ENCODE measurements around the gene CCDC71.

Gene CCDC71

GRCh38 chr3:49166752-49167556, 823 bp upstream of the CCDC71 start:
- DNase-seq, result no peak

GRCh38 chr3:49164983-49165720, 979 bp downstream of the CCDC71 start:
- DNase-seq, result no peak

- no peak for DNase-seq
Measured at GRCh38 chr3:49163609-49164008, 2.5 kb downstream of the CCDC71 start.

- no peak for DNase-seq
Measured at GRCh38 chr3:49162751-49163419, 3.2 kb downstream of the CCDC71 start.

GRCh38 chr3:49161808-49162530, 4.2 kb downstream of the CCDC71 start:
- DNase-seq, result no peak

GRCh38 chr3:49161197-49161596, 4.9 kb downstream of the CCDC71 start:
- DNase-seq, result no peak

GRCh38 chr3:49158792-49159191, 7.3 kb downstream of the CCDC71 start:
- no peak for DNase-seq

- no peak for DNase-seq
Measured at GRCh38 chr3:49158103-49158709, 7.9 kb downstream of the CCDC71 start.

- no peak for DNase-seq
Measured at GRCh38 chr3:49157289-49157688, 8.8 kb downstream of the CCDC71 start.

GRCh38 chr3:49153349-49153912, 12.7 kb downstream of the CCDC71 start:
- DNase-seq, result no peak

- DNase-seq, result no peak
Measured at GRCh38 chr3:49151610-49152009, 14.5 kb downstream of the CCDC71 start.

GRCh38 chr3:49148159-49148558, 18.0 kb downstream of the CCDC71 start:
- no peak for DNase-seq

GRCh38 chr3:49140080-49140479, 26.1 kb downstream of the CCDC71 start:
- DNase-seq, result no peak

- no peak for DNase-seq
Measured at GRCh38 chr3:49135499-49135898, 30.6 kb downstream of the CCDC71 start.

GRCh38 chr3:49134471-49135265, 31.5 kb downstream of the CCDC71 start:
- no peak for DNase-seq

GRCh38 chr3:49133226-49133951, 32.7 kb downstream of the CCDC71 start:
- DNase-seq, result peak; percentile 51

- peak; percentile 44 for DNase-seq
Measured at GRCh38 chr3:49132437-49133225, 33.5 kb downstream of the CCDC71 start, which contains the start of gene LAMB2. Gene LAMB2, minus strand, starts transcription at chr3:49133050. Its CDS starts 183 bp downstream, at chr3:49132867.

GRCh38 chr3:49132073-49132436, 34.1 kb downstream of the CCDC71 start:
- no peak for DNase-seq

- no peak for DNase-seq
Measured at GRCh38 chr3:49131576-49131975, 34.6 kb downstream of the CCDC71 start.

- no peak for DNase-seq
Measured at GRCh38 chr3:49131040-49131439, 35.1 kb downstream of the CCDC71 start.

Data from NCI-H526 treated with DMSO at 0.1 percent for 48 hours (cell line).